Frontal cortex (tissue), 4 donors: Measurements from ENCODE around the gene KLF13. TPM values are rescaled to one million over a fixed set of nuclear protein-coding genes. Genes with fewer than 3 reads are reported as not detected.

Source experiments
- DNase-seq, 2 donors: peaks; one replicate each; pipeline ENCODE4 v3.0.0; 2012; ENCODE audit warnings: low spot score in 2 of 2
- FAIRE-seq: peaks from 2 replicates; lab custom pipeline; 2012; peaks lifted over from hg19 to GRCh38; lab: Jason Lieb, UNC
- total RNA-seq: library from RNA; depleted of rRNA; stranded (reverse); fragments of >200 nt; gene quantifications from one replicate; pipeline ENCODE4 v1.2.3, GENCODE V29; 2014
- donor health status: control.
- donor health status: control.
- donor health status: control.

Gene KLF13
- total RNA-seq, 1 donor from 2014 or later: 45.2 TPM

GRCh38 chr15:31407376-31407775 lies 80.7 kb downstream of the KLF13 start:
- FAIRE-seq (no peak), DNase-seq (no peak)

DNA sequence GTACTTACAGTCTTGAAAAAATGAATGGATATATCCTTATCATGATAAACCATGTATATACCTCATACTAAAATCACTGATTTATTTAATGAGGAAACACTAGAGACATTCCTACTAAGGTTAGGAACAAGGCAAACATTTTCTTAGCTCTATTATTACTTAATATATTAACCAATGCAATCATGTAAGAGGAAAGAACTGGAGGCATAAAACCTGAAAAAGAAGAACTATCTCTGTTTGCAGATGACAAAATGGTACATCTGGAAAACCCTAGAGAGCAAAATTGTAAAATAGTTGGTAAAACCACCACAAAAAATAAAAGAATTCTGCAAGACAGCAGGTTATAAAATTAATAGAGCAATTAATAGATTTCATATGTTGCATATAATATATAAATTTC lies 81.2 kb downstream of the KLF13 start:
- no peak for FAIRE-seq
- no peak for DNase-seq

- FAIRE-seq (no peak), DNase-seq (no peak)
Observed at GRCh38 chr15:31408724-31409123, 82.1 kb downstream of the KLF13 start.

GRCh38 chr15:31409171-31409570 lies 82.5 kb downstream of the KLF13 start:
- DNase-seq (no peak), FAIRE-seq (no peak)

DNA sequence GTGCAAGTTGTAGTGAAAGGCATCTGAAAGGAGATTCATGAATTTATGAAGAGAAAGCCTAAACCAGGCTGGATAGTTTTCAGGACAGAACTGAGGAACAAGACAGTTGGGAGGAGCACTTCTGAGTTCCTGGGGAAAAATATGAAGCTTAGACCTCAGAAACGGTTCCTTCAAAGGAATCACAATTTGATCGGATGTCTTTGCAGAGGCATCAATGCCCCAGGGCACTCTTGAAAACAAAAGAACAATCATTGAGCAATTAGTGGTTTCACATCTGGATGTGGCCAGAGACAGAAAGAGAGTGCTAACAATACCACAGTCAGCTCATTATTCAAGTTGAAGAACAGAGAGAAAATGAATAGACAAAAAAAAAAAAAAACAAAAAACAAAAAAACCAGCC lies 86.2 kb downstream of the KLF13 start:
- FAIRE-seq (no peak), DNase-seq (no peak)

- DNase-seq (no peak), FAIRE-seq (no peak)
Observed at GRCh38 chr15:31415201-31415600, 88.6 kb downstream of the KLF13 start.

DNA sequence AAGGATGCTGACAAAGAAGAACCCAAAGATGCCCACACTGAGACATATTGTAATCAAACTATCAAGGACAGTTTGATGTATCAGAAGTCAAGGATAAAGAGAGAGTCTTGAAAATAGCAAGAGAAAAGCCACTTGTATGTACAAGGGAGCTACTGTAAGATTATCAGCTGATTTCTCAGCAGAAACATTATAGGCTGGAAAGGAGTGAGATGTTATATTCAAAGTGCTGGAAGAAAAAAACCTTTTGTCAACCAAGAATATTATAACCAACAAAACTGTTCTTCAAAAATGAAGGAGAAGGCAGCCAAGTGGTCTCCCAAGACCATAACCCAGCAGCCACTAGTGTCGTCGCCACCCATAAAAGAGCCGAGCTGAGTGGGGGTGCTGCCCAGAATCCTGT lies 93.2 kb downstream of the KLF13 start:
- DNase-seq (no peak), FAIRE-seq (no peak)

GRCh38 chr15:31427411-31427810 lies 100.8 kb downstream of the KLF13 start:
- FAIRE-seq: no peak
- DNase-seq: no peak

Other genes starting within 250 kb of the KLF13 start
- gene TRPM1, start 225.1 kb upstream of the KLF13 start, total RNA-seq: not detected